ENCODE data around the gene SH3RF3. TPM values are rescaled to one million over a fixed set of nuclear protein-coding genes. Genes with fewer than 3 reads are reported as not detected.

SH3RF3 gene
- polyA plus RNA-seq, 1 of the 3 experiments (the other 2 are of a cell fraction): 1.9 TPM

DNA sequence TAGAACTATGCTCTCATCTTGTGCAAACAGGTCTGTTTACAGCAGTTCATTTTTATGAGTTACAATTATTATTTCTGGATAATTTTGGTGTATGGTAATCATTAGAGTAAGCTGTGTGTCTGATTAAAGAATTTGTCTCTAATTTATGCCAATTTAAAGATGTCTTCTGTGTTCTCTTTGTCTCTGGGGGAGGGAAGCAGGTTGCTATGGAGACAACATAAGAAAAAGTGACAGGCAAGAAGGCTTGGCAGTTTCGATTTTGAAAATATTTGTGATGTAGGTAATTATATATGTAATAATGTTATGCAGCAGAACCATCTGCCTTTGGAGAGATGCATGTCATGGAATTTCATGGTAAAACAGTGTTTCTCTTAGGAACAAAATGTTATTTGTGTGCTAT is 78.2 kb downstream of the SH3RF3 start:
- no peak for DNase-seq
- no peak overlapping the region for H3K4me2 ChIP-seq
- 11% methylated on average over 1 of the region's 1 CpG for WGBS (ENCODE audit: low lambda C conversion rate)
- no peaks in the 10 kb centered on the region for H3K9me3 ChIP-seq
- no peak overlapping the region for H2AFZ ChIP-seq (ENCODE audit: low read depth)
- no peak overlapping the region for H3K4me3 ChIP-seq (ENCODE audit: low read depth in 2 of 2, low read length in 1 of 2)
- peaks cover 16 to 42% of the 10 kb centered on the region in 2 experiments; a peak in 3 of 4 replicates for H3K4me1 ChIP-seq (ENCODE audit: control insufficient read depth in 1 of 2, insufficient read depth in 2 of 2, low read depth in 1 of 2, low read length in 1 of 2)
- TF ChIP-seq, protein P1, sequence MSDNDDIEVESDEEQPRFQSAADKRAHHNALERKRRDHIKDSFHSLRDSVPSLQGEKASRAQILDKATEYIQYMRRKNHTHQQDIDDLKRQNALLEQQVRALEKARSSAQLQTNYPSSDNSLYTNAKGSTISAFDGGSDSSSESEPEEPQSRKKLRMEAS (IDR thresholded peaks at IDR 0.05; ENCODE audit: low read depth): no peak
- TF ChIP-seq RCOR1 (IDR thresholded peaks at IDR 0.05; ENCODE audit: low read length): no peak
- TF ChIP-seq TEAD4 (IDR thresholded peaks at IDR 0.05; ENCODE audit: borderline replicate concordance, insufficient read depth): no peak
- TF ChIP-seq, protein P2, sequence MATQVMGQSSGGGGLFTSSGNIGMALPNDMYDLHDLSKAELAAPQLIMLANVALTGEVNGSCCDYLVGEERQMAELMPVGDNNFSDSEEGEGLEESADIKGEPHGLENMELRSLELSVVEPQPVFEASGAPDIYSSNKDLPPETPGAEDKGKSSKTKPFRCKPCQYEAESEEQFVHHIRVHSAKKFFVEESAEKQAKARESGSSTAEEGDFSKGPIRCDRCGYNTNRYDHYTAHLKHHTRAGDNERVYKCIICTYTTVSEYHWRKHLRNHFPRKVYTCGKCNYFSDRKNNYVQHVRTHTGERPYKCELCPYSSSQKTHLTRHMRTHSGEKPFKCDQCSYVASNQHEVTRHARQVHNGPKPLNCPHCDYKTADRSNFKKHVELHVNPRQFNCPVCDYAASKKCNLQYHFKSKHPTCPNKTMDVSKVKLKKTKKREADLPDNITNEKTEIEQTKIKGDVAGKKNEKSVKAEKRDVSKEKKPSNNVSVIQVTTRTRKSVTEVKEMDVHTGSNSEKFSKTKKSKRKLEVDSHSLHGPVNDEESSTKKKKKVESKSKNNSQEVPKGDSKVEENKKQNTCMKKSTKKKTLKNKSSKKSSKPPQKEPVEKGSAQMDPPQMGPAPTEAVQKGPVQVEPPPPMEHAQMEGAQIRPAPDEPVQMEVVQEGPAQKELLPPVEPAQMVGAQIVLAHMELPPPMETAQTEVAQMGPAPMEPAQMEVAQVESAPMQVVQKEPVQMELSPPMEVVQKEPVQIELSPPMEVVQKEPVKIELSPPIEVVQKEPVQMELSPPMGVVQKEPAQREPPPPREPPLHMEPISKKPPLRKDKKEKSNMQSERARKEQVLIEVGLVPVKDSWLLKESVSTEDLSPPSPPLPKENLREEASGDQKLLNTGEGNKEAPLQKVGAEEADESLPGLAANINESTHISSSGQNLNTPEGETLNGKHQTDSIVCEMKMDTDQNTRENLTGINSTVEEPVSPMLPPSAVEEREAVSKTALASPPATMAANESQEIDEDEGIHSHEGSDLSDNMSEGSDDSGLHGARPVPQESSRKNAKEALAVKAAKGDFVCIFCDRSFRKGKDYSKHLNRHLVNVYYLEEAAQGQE (IDR thresholded peaks at IDR 0.05; ENCODE audit: low read depth, low read length): no peak
- TF ChIP-seq SMC3 (IDR thresholded peaks at IDR 0.05; ENCODE audit: low read depth, low read length): no peak
- TF ChIP-seq TAF1 (IDR thresholded peaks at IDR 0.05; ENCODE audit: borderline replicate concordance, low read depth, low read length): no peak
- TF ChIP-seq SIN3A (IDR thresholded peaks at IDR 0.05; ENCODE audit: borderline replicate concordance, low read depth, low read length): no peak
- TF ChIP-seq, protein P3, sequence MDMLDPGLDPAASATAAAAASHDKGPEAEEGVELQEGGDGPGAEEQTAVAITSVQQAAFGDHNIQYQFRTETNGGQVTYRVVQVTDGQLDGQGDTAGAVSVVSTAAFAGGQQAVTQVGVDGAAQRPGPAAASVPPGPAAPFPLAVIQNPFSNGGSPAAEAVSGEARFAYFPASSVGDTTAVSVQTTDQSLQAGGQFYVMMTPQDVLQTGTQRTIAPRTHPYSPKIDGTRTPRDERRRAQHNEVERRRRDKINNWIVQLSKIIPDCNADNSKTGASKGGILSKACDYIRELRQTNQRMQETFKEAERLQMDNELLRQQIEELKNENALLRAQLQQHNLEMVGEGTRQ (IDR thresholded peaks at IDR 0.05; ENCODE audit: borderline replicate concordance, low read depth, low read length): no peak
- no peak for TF ChIP-seq MEF2A (IDR thresholded peaks at IDR 0.05; ENCODE audit: borderline replicate concordance, low read depth)
- TF ChIP-seq, protein P4, sequence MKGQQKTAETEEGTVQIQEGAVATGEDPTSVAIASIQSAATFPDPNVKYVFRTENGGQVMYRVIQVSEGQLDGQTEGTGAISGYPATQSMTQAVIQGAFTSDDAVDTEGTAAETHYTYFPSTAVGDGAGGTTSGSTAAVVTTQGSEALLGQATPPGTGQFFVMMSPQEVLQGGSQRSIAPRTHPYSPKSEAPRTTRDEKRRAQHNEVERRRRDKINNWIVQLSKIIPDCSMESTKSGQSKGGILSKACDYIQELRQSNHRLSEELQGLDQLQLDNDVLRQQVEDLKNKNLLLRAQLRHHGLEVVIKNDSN (IDR thresholded peaks at IDR 0.05; ENCODE audit: borderline replicate concordance, low read depth): no peak
- CTCF ChIA-PET: interaction anchor here (0.9 to 1.6 kb wide), 2 partner anchors 79 to 303 kb away, joined by 3 to 5 read pairs; partner anchors contain the start of gene SH3RF3
- no peaks in the 10 kb centered on the region for H3K36me3 ChIP-seq (replicated peaks in 1 of 2; ENCODE audit: control insufficient read depth in 1 of 2, insufficient read depth in 2 of 2, low read length in 1 of 2)
- peaks cover 26% of the 10 kb centered on the region for H4K20me1 ChIP-seq (ENCODE audit: insufficient read depth)
- H3K27me3 ChIP-seq (ENCODE audit: insufficient read depth): no peaks in the 10 kb centered on the region
- no peak overlapping the region for H3K27ac ChIP-seq (ENCODE audit: low read depth in 2 of 2, low read length in 1 of 2)
- POLR2A ChIA-PET: no interaction called here
- no peaks in the 10 kb centered on the region for H3K9me2 ChIP-seq
- peaks cover 24% of the 10 kb centered on the region; the same call in 1 of the 2 replicates for H3K79me2 ChIP-seq (ENCODE audit: insufficient read depth)
- no peak overlapping the region for H3K9ac ChIP-seq
- no peaks in the 10 kb centered on the region for H3F3A ChIP-seq (replicated peaks; ENCODE audit: insufficient read depth)

Measured in SK-N-SH (cell line).